ENCODE data around the gene HNF1A. TPM values are rescaled to one million over a fixed set of nuclear protein-coding genes. Genes with fewer than 3 reads are reported as not detected.

HNF1A gene
- total and polyA plus RNA-seq, 9 of the 15 experiments (the other 6 are each of a cell fraction or from before 2014, with no cell fraction given) = not detected

DNA sequence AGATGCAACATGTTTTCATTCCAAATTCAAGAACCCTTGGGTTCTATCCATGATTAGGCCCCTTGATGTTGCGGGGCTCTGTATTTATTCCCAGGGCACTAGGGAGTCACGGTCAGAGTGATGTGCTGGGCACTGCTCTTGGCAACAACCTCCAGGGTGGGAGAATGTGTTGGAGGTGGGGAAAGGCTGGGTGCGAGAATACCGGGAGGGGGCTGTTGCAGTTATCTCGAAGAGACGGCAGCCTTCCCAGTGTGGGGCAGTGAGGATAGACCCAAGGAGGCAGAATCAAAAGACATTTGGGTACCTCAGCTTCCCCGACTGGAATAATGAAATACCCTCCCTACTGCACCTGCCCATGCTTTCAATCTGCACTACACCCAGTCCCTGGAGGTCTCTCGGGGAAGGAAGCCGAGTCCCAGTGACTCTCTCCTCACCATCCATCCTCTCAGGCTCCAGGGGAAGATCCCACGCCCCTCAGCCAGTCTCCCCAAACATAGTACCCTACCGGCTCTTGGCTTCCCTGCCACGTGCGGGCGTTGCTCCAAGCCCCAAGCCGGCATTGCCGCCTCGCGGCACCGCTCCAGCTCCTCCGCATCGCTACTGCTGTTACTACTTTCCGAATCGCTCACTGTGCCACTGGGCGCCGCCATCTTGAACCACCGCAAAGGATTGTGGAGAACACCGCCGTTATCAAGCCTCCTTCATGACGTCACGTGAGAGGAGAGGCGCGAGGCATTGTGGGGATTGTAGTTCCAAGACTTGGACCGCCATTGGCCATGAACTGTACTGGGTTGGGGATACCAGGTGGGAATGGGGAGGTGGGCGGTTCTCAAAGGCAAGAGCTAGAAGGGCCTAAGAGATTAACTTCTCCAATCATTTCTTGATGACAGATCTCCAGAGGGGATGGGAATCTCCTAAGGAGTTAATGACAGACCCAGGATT is 37.8 kb downstream of the HNF1A start, which contains the start of gene C12orf43 (continued):
- TF ChIP-seq, protein P1, sequence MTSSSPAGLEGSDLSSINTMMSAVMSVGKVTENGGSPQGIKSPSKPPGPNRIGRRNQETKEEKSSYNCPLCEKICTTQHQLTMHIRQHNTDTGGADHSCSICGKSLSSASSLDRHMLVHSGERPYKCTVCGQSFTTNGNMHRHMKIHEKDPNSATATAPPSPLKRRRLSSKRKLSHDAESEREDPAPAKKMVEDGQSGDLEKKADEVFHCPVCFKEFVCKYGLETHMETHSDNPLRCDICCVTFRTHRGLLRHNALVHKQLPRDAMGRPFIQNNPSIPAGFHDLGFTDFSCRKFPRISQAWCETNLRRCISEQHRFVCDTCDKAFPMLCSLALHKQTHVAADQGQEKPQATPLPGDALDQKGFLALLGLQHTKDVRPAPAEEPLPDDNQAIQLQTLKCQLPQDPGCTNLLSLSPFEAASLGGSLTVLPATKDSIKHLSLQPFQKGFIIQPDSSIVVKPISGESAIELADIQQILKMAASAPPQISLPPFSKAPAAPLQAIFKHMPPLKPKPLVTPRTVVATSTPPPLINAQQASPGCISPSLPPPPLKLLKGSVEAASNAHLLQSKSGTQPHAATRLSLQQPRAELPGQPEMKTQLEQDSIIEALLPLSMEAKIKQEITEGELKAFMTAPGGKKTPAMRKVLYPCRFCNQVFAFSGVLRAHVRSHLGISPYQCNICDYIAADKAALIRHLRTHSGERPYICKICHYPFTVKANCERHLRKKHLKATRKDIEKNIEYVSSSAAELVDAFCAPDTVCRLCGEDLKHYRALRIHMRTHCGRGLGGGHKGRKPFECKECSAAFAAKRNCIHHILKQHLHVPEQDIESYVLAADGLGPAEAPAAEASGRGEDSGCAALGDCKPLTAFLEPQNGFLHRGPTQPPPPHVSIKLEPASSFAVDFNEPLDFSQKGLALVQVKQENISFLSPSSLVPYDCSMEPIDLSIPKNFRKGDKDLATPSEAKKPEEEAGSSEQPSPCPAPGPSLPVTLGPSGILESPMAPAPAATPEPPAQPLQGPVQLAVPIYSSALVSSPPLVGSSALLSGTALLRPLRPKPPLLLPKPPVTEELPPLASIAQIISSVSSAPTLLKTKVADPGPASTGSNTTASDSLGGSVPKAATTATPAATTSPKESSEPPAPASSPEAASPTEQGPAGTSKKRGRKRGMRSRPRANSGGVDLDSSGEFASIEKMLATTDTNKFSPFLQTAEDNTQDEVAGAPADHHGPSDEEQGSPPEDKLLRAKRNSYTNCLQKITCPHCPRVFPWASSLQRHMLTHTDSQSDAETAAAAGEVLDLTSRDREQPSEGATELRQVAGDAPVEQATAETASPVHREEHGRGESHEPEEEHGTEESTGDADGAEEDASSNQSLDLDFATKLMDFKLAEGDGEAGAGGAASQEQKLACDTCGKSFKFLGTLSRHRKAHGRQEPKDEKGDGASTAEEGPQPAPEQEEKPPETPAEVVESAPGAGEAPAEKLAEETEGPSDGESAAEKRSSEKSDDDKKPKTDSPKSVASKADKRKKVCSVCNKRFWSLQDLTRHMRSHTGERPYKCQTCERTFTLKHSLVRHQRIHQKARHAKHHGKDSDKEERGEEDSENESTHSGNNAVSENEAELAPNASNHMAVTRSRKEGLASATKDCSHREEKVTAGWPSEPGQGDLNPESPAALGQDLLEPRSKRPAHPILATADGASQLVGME (CRISPR knock-in tag; IDR thresholded peaks at IDR 0.05) = no peak
- TF ChIP-seq, protein P2, sequence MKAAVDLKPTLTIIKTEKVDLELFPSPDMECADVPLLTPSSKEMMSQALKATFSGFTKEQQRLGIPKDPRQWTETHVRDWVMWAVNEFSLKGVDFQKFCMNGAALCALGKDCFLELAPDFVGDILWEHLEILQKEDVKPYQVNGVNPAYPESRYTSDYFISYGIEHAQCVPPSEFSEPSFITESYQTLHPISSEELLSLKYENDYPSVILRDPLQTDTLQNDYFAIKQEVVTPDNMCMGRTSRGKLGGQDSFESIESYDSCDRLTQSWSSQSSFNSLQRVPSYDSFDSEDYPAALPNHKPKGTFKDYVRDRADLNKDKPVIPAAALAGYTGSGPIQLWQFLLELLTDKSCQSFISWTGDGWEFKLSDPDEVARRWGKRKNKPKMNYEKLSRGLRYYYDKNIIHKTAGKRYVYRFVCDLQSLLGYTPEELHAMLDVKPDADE (conservative IDR thresholded peaks at IDR 0.05; ENCODE audit: control insufficient read depth, low read depth, low read length) = peak; percentile 90; the same call in 1 of the 2 replicates
- TF ChIP-seq, protein P3, sequence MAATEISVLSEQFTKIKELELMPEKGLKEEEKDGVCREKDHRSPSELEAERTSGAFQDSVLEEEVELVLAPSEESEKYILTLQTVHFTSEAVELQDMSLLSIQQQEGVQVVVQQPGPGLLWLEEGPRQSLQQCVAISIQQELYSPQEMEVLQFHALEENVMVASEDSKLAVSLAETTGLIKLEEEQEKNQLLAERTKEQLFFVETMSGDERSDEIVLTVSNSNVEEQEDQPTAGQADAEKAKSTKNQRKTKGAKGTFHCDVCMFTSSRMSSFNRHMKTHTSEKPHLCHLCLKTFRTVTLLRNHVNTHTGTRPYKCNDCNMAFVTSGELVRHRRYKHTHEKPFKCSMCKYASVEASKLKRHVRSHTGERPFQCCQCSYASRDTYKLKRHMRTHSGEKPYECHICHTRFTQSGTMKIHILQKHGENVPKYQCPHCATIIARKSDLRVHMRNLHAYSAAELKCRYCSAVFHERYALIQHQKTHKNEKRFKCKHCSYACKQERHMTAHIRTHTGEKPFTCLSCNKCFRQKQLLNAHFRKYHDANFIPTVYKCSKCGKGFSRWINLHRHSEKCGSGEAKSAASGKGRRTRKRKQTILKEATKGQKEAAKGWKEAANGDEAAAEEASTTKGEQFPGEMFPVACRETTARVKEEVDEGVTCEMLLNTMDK (IDR thresholded peaks at IDR 0.05; ENCODE audit: borderline replicate concordance, insufficient read depth, low read depth, low read length, poor library complexity, severe bottlenecking) = no peak
- no peak for TF ChIP-seq TCFL5 (CRISPR knock-in tag; conservative IDR thresholded peaks at IDR 0.05)
- TF ChIP-seq, protein P4, sequence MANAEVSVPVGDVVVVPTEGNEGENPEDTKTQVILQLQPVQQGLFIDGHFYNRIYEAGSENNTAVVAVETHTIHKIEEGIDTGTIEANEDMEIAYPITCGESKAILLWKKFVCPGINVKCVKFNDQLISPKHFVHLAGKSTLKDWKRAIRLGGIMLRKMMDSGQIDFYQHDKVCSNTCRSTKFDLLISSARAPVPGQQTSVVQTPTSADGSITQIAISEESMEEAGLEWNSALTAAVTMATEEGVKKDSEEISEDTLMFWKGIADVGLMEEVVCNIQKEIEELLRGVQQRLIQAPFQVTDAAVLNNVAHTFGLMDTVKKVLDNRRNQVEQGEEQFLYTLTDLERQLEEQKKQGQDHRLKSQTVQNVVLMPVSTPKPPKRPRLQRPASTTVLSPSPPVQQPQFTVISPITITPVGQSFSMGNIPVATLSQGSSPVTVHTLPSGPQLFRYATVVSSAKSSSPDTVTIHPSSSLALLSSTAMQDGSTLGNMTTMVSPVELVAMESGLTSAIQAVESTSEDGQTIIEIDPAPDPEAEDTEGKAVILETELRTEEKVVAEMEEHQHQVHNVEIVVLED (CRISPR knock-in tag; IDR thresholded peaks at IDR 0.05) = peak; percentile 52
- no peak for TF ChIP-seq RBM15 (IDR thresholded peaks at IDR 0.05; ENCODE audit: insufficient read depth, low read length)
- TF ChIP-seq, protein P5, sequence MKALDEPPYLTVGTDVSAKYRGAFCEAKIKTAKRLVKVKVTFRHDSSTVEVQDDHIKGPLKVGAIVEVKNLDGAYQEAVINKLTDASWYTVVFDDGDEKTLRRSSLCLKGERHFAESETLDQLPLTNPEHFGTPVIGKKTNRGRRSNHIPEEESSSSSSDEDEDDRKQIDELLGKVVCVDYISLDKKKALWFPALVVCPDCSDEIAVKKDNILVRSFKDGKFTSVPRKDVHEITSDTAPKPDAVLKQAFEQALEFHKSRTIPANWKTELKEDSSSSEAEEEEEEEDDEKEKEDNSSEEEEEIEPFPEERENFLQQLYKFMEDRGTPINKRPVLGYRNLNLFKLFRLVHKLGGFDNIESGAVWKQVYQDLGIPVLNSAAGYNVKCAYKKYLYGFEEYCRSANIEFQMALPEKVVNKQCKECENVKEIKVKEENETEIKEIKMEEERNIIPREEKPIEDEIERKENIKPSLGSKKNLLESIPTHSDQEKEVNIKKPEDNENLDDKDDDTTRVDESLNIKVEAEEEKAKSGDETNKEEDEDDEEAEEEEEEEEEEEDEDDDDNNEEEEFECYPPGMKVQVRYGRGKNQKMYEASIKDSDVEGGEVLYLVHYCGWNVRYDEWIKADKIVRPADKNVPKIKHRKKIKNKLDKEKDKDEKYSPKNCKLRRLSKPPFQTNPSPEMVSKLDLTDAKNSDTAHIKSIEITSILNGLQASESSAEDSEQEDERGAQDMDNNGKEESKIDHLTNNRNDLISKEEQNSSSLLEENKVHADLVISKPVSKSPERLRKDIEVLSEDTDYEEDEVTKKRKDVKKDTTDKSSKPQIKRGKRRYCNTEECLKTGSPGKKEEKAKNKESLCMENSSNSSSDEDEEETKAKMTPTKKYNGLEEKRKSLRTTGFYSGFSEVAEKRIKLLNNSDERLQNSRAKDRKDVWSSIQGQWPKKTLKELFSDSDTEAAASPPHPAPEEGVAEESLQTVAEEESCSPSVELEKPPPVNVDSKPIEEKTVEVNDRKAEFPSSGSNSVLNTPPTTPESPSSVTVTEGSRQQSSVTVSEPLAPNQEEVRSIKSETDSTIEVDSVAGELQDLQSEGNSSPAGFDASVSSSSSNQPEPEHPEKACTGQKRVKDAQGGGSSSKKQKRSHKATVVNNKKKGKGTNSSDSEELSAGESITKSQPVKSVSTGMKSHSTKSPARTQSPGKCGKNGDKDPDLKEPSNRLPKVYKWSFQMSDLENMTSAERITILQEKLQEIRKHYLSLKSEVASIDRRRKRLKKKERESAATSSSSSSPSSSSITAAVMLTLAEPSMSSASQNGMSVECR (CRISPR knock-in tag; IDR thresholded peaks at IDR 0.05) = peak; percentile 89
- TF ChIP-seq ZBTB8A (IDR thresholded peaks at IDR 0.05; ENCODE audit: partially characterized antibody) = no peak
- TF ChIP-seq ZNF3 (CRISPR knock-in tag; IDR thresholded peaks at IDR 0.05) = no peak

All from K562 (cell line).